MM.1S (cell line): ENCODE data around the gene MMP11.

Experiments
- DNase-seq: peaks from one replicate; pipeline ENCODE4 v3.0.0-alpha.2; 2015
- H2AFZ ChIP-seq: fragments of 300-600 bp; sonication (generic); 2 replicates; pipeline ENCODE4 v1.6.0; 2016; ENCODE audit warnings: antibody characterized with exemption, low read length
- H3F3A ChIP-seq: fragments of 300-600 bp; sonication (generic); 2 replicates; pipeline ENCODE4 v1.6.1; 2016; ENCODE audit warnings: mild to moderate bottlenecking, antibody characterized with exemption, low read length, moderate library complexity, mixed read lengths; ENCODE audit not compliant: insufficient read depth
- H3K27ac ChIP-seq: fragments of 300-600 bp; sonication (generic); 2 replicates; pipeline ENCODE4 v1.5.1; 2016; ENCODE audit warnings: mild to moderate bottlenecking, low read length
- H3K27me3 ChIP-seq: fragments of 300-600 bp; sonication (generic); replicated peaks from 2 replicates; pipeline ENCODE4 v1.6.0; 2016; ENCODE audit warnings: low read length; ENCODE audit not compliant: insufficient read depth
- H3K36me3 ChIP-seq: fragments of 300-600 bp; sonication (generic); replicated peaks from 2 replicates; pipeline ENCODE4 v1.6.1; 2016; ENCODE audit warnings: mild to moderate bottlenecking, low read length, mixed read lengths; ENCODE audit not compliant: insufficient read depth
- H3K4me1 ChIP-seq: fragments of 300-600 bp; sonication (generic); 2 replicates; pipeline ENCODE4 v1.6.1; 2016; ENCODE audit warnings: low read length, mixed read lengths
- H3K4me2 ChIP-seq: fragments of 300-600 bp; sonication (generic); 2 replicates; pipeline ENCODE4 v1.6.0; 2016; ENCODE audit warnings: low read depth, low read length
- H3K4me3 ChIP-seq: fragments of 300-600 bp; sonication (generic); 2 replicates; pipeline ENCODE4 v1.5.1; 2016; ENCODE audit warnings: low read length, mixed read lengths
- H3K79me2 ChIP-seq: fragments of 300-600 bp; sonication (generic); 2 replicates; pipeline ENCODE4 v1.6.1; 2016; ENCODE audit warnings: mixed run types, low read length, mixed read lengths
- H3K9ac ChIP-seq: fragments of 300-600 bp; sonication (generic); 2 replicates; pipeline ENCODE4 v1.6.1; 2016; ENCODE audit warnings: low read length, mixed read lengths
- H3K9me2 ChIP-seq: fragments of 300-600 bp; sonication (generic); replicated peaks from 2 replicates; pipeline ENCODE4 v1.6.1; 2016; ENCODE audit warnings: mild to moderate bottlenecking, low read length, mixed read lengths; ENCODE audit not compliant: insufficient read depth
- H3K9me3 ChIP-seq: fragments of 300-600 bp; sonication (generic); replicated peaks from 2 replicates; pipeline ENCODE4 v1.6.1; 2016; ENCODE audit warnings: mild to moderate bottlenecking, low read length, mixed read lengths; ENCODE audit not compliant: insufficient read depth
- H4K20me1 ChIP-seq: fragments of 300-600 bp; sonication (generic); 2 replicates; pipeline ENCODE4 v1.6.1; 2016; ENCODE audit warnings: mild to moderate bottlenecking, low read length, moderate library complexity, mixed read lengths; ENCODE audit not compliant: insufficient read depth
- CTCF ChIP-seq: fragments of 300-600 bp; sonication (generic); IDR thresholded peaks from 2 replicates; pipeline ENCODE4 v1.5.1; 2016; ENCODE audit warnings: antibody characterized with exemption, low read length, mixed read lengths
- EZH2 ChIP-seq: fragments of 300-600 bp; sonication (generic); optimal IDR thresholded peaks from 2 replicates; pipeline ENCODE3; 2017; ENCODE audit warnings: low read depth, mild to moderate bottlenecking, antibody characterized with exemption, low read length, mixed read lengths
- EZH2phosphoT487 ChIP-seq: fragments of 300-600 bp; sonication (generic); IDR thresholded peaks from 2 replicates; pipeline ENCODE4 v1.6.1; 2018; ENCODE audit warnings: antibody characterized with exemption, low read length

Gene MMP11

GRCh38 chr22:23823331-23823791 is 50.7 kb downstream of the MMP11 start:
- Histone ChIP-seq H3K4me3 (no peak overlapping the region), H3K9ac (no peak overlapping the region), H4K20me1 (no peaks in the 10 kb centered on the region), H3K4me1 (peaks cover 6% of the 10 kb centered on the region; the same call in 1 of the 2 replicates), H3K36me3 (peaks cover 3% of the 10 kb centered on the region; the same call in 1 of the 2 replicates), H2AFZ (no peak overlapping the region), H3F3A (no peaks in the 10 kb centered on the region), H3K4me2 (no peak overlapping the region), H3K9me3 (no peaks in the 10 kb centered on the region), H3K79me2 (no peaks in the 10 kb centered on the region), H3K27me3 (no peaks in the 10 kb centered on the region), H3K9me2 (no peaks in the 10 kb centered on the region), H3K27ac (no peak overlapping the region)
- DNase-seq, result no peak
- no peak for TF ChIP-seq CTCF
- no peak for TF ChIP-seq EZH2phosphoT487
- TF ChIP-seq EZH2, result no peak

GRCh38 chr22:23824476-23825245 is 52.0 kb downstream of the MMP11 start:
- H3K9me2 ChIP-seq, result no peaks in the 10 kb centered on the region
- H3K4me3 ChIP-seq, result no peak overlapping the region
- no peak for DNase-seq
- no peak overlapping the region for H3K27ac ChIP-seq
- no peaks in the 10 kb centered on the region for H4K20me1 ChIP-seq
- peaks cover 4% of the 10 kb centered on the region; the same call in 1 of the 2 replicates for H3K79me2 ChIP-seq
- H2AFZ ChIP-seq, result no peak overlapping the region
- H3K9me3 ChIP-seq, result no peaks in the 10 kb centered on the region
- H3F3A ChIP-seq, result no peaks in the 10 kb centered on the region
- no peak overlapping the region for H3K9ac ChIP-seq
- peaks cover 3% of the 10 kb centered on the region; the same call in 1 of the 2 replicates for H3K36me3 ChIP-seq
- H3K27me3 ChIP-seq, result no peaks in the 10 kb centered on the region
- H3K4me1 ChIP-seq, result peaks cover 6% of the 10 kb centered on the region; the same call in 1 of the 2 replicates
- H3K4me2 ChIP-seq, result no peak overlapping the region
- no peak for TF ChIP-seq CTCF
- TF ChIP-seq EZH2phosphoT487, result no peak
- TF ChIP-seq EZH2, result no peak

- peaks cover 10% of the 10 kb centered on the region for H3K79me2 ChIP-seq
- H3K4me2 ChIP-seq, result no peak overlapping the region
- no peak overlapping the region for H3K4me3 ChIP-seq
- no peak overlapping the region for H3K27ac ChIP-seq
- peaks cover 3% of the 10 kb centered on the region; the same call in 1 of the 2 replicates for H3K36me3 ChIP-seq
- H3K27me3 ChIP-seq, result no peaks in the 10 kb centered on the region
- no peaks in the 10 kb centered on the region for H4K20me1 ChIP-seq
- no peak overlapping the region for H3K9ac ChIP-seq
- no peak for TF ChIP-seq EZH2
- TF ChIP-seq CTCF, result no peak
- no peak for TF ChIP-seq EZH2phosphoT487
- H3K4me1 ChIP-seq, result peaks cover 6% of the 10 kb centered on the region; the same call in 1 of the 2 replicates
- H3K9me3 ChIP-seq, result no peaks in the 10 kb centered on the region
- DNase-seq, result no peak
- no peaks in the 10 kb centered on the region for H3F3A ChIP-seq
- H2AFZ ChIP-seq, result no peak overlapping the region
- H3K9me2 ChIP-seq, result no peaks in the 10 kb centered on the region
Observed at GRCh38 chr22:23825246-23825905, 52.7 kb downstream of the MMP11 start.
